ENCODE data around the gene MVD. TPM values are rescaled to one million over a fixed set of nuclear protein-coding genes. Genes with fewer than 3 reads are reported as not detected.

Gene MVD
- total RNA-seq, 1 experiment from 2014 or later: 63.6 TPM

- in situ Hi-C loops (cut with HindIII; ENCODE audit: low pct_unique_long_range_greater_than_20kb, low sequenced_read_pairs): no loop called here
- no peak for DNase-seq (ENCODE audit: low read depth)
Observed at GRCh38 chr16:88649924-88650748, 12.8 kb downstream of the MVD start.

GRCh38 chr16:88649195-88649923, 13.5 kb downstream of the MVD start:
- in situ Hi-C loops (cut with HindIII; ENCODE audit: low pct_unique_long_range_greater_than_20kb, low sequenced_read_pairs): no loop called here
- DNase-seq (ENCODE audit: low read depth): no peak

- in situ Hi-C loops (cut with HindIII; ENCODE audit: low pct_unique_long_range_greater_than_20kb, low sequenced_read_pairs): no loop called here
- no peak for DNase-seq (ENCODE audit: low read depth)
Observed at GRCh38 chr16:88647178-88648070, 15.5 kb downstream of the MVD start.

- in situ Hi-C loops (cut with HindIII; ENCODE audit: low pct_unique_long_range_greater_than_20kb, low sequenced_read_pairs): no loop called here
- DNase-seq (ENCODE audit: low read depth): no peak
Observed at GRCh38 chr16:88646345-88647034, 16.4 kb downstream of the MVD start.

GRCh38 chr16:88645941-88646340, 16.9 kb downstream of the MVD start:
- no peak for DNase-seq (ENCODE audit: low read depth)
- in situ Hi-C loops (cut with HindIII; ENCODE audit: low pct_unique_long_range_greater_than_20kb, low sequenced_read_pairs): no loop called here

GRCh38 chr16:88645455-88645854, 17.4 kb downstream of the MVD start:
- DNase-seq (ENCODE audit: low read depth): no peak
- in situ Hi-C loops (cut with HindIII; ENCODE audit: low pct_unique_long_range_greater_than_20kb, low sequenced_read_pairs): no loop called here

GRCh38 chr16:88643644-88643932, 19.3 kb downstream of the MVD start:
- in situ Hi-C loops (cut with HindIII; ENCODE audit: low pct_unique_long_range_greater_than_20kb, low sequenced_read_pairs): no loop called here

GRCh38 chr16:88642881-88643643, 19.8 kb downstream of the MVD start:
- DNase-seq (ENCODE audit: low read depth): no peak
- in situ Hi-C loops (cut with HindIII; ENCODE audit: low pct_unique_long_range_greater_than_20kb, low sequenced_read_pairs): no loop called here

More at GRCh38 chr16:88643644-88643932, 19.3 kb downstream of the MVD start:
- DNase-seq (ENCODE audit: low read depth): no peak

- no peak for DNase-seq (ENCODE audit: low read depth)
- in situ Hi-C loops (cut with HindIII; ENCODE audit: low pct_unique_long_range_greater_than_20kb, low sequenced_read_pairs): no loop called here
Observed at GRCh38 chr16:88640498-88641247, 22.2 kb downstream of the MVD start.

- in situ Hi-C loops (cut with HindIII; ENCODE audit: low pct_unique_long_range_greater_than_20kb, low sequenced_read_pairs): no loop called here
- DNase-seq (ENCODE audit: low read depth): no peak
Observed at GRCh38 chr16:88640039-88640495, 22.8 kb downstream of the MVD start.

GRCh38 chr16:88639231-88640038, 23.5 kb downstream of the MVD start:
- in situ Hi-C loops (cut with HindIII; ENCODE audit: low pct_unique_long_range_greater_than_20kb, low sequenced_read_pairs): no loop called here
- DNase-seq (ENCODE audit: low read depth): no peak

- in situ Hi-C loops (cut with HindIII; ENCODE audit: low pct_unique_long_range_greater_than_20kb, low sequenced_read_pairs): no loop called here
- no peak for DNase-seq (ENCODE audit: low read depth)
Observed at GRCh38 chr16:88638323-88639230, 24.3 kb downstream of the MVD start, which contains the start of gene IL17C. Gene IL17C (plus strand): TSS chr16:88638572. CDS start chr16:88638642, 70 bp downstream.

GRCh38 chr16:88636488-88637265, 26.2 kb downstream of the MVD start:
- no peak for DNase-seq (ENCODE audit: low read depth)
- in situ Hi-C loops (cut with HindIII; ENCODE audit: low pct_unique_long_range_greater_than_20kb, low sequenced_read_pairs): no loop called here

- DNase-seq (ENCODE audit: low read depth): no peak
- in situ Hi-C loops (cut with HindIII; ENCODE audit: low pct_unique_long_range_greater_than_20kb, low sequenced_read_pairs): no loop called here
Observed at GRCh38 chr16:88635671-88636319, 27.1 kb downstream of the MVD start.
